Measurements from ENCODE around the gene OR5I1. TPM values are rescaled to one million over a fixed set of nuclear protein-coding genes. Genes with fewer than 3 reads are reported as not detected.
A peak's percentile ranks its signal among the peaks of the same experiment; 100 is the strongest.

Gene OR5I1
- total and polyA plus RNA-seq, 2 experiments from 2014 or later = not detected

GRCh38 chr11:55949330-55949729 is 13.1 kb upstream of the OR5I1 start:
- Mint-ChIP-seq H3K27me3 (ENCODE audit: insufficient read depth, low read depth, poor library complexity) (no peaks in the 10 kb centered on the region), H3K4me3 (no peak overlapping the region), H3K27ac (no peak overlapping the region), H3K9me3 (peaks cover 8% of the 10 kb centered on the region; the same call in 1 of the 3 replicates), H3K4me1 (peaks cover 6% of the 10 kb centered on the region; the same call in 2 of the 3 replicates), H3K36me3 (ENCODE audit: low read depth) (no peaks in the 10 kb centered on the region; the same call in 2 of the 3 replicates)
- Histone ChIP-seq H3K4me3 (no peak overlapping the region), H3K4me2 (no peak overlapping the region), H3K36me3 (ENCODE audit: insufficient read depth) (no peaks in the 10 kb centered on the region), H2AFZ (no peak overlapping the region), H3K27ac (ENCODE audit: low read depth) (no peak overlapping the region), H3K4me1 (ENCODE audit: insufficient read depth) (no peaks in the 10 kb centered on the region; the same call in 1 of the 2 replicates), H3K27me3 (ENCODE audit: insufficient read depth) (no peaks in the 10 kb centered on the region), H4K20me1 (replicated peaks; ENCODE audit: insufficient read depth) (no peaks in the 10 kb centered on the region), H3F3A (replicated peaks; ENCODE audit: low read depth) (no peaks in the 10 kb centered on the region), H3K79me2 (replicated peaks; ENCODE audit: insufficient read depth) (no peaks in the 10 kb centered on the region), H3K9me2 (ENCODE audit: insufficient read depth) (no peaks in the 10 kb centered on the region)
- TF ChIP-seq CTCF (conservative IDR thresholded peaks at IDR 0.05; ENCODE audit: low read depth in 2 of 2) (peak; percentile 20 to 61; a peak in 2 of 4 replicates), ZNF462 (CRISPR knock-in tag; IDR thresholded peaks at IDR 0.05) (no peak)
- DNase-seq (ENCODE audit: low spot score) (peak; percentile 4), ATAC-seq (no peak)

- H2AFZ ChIP-seq = no peak overlapping the region
- no peaks in the 10 kb centered on the region for H3K9me3 Mint-ChIP-seq
- H3F3A ChIP-seq (replicated peaks; ENCODE audit: low read depth) = no peaks in the 10 kb centered on the region
- DNase-seq (ENCODE audit: low spot score) (peak; percentile 84), ATAC-seq (no peak; the same call in 2 of the 3 replicates)
- H3K27ac ChIP-seq (ENCODE audit: low read depth) = no peak overlapping the region
- H3K27me3 ChIP-seq (ENCODE audit: insufficient read depth) = no peaks in the 10 kb centered on the region
- H3K4me3 Mint-ChIP-seq = no peak overlapping the region
- no peak overlapping the region for H3K4me2 ChIP-seq
- no peak overlapping the region for H3K4me3 ChIP-seq
- H3K27ac Mint-ChIP-seq = no peak overlapping the region
- no peaks in the 10 kb centered on the region for H3K27me3 Mint-ChIP-seq (ENCODE audit: insufficient read depth, low read depth, poor library complexity)
- TF ChIP-seq ETS1 (IDR thresholded peaks at IDR 0.05) (no peak), CTCF (conservative IDR thresholded peaks at IDR 0.05; ENCODE audit: low read depth in 2 of 2) (peak; percentile 61 to 78)
- H3K4me1 ChIP-seq (ENCODE audit: insufficient read depth) = no peaks in the 10 kb centered on the region; the same call in 1 of the 2 replicates
- no peaks in the 10 kb centered on the region; the same call in 2 of the 3 replicates for H3K36me3 Mint-ChIP-seq (ENCODE audit: low read depth)
- H3K79me2 ChIP-seq (replicated peaks; ENCODE audit: insufficient read depth) = no peaks in the 10 kb centered on the region
- no peaks in the 10 kb centered on the region for H3K36me3 ChIP-seq (ENCODE audit: insufficient read depth)
- no peaks in the 10 kb centered on the region for H3K9me2 ChIP-seq (ENCODE audit: insufficient read depth)
- no peaks in the 10 kb centered on the region for H4K20me1 ChIP-seq (replicated peaks; ENCODE audit: insufficient read depth)
- H3K4me1 Mint-ChIP-seq = peaks cover 6% of the 10 kb centered on the region; the same call in 2 of the 3 replicates
These were observed 6.7 kb upstream of the OR5I1 start for GRCh38 chr11:55942785-55943392.

Measured in GM23338 (cell line).